Astrocyte of the spinal cord (primary cell): ENCODE data around the gene ROR1.

Experiments used
- DNase-seq: peaks from one replicate; pipeline ENCODE4 v3.0.0; 2011; ENCODE audit warnings: low read depth, low spot score
- H3K4me3 ChIP-seq: 2 replicates; pipeline ENCODE4 v1.5.1; 2011; ENCODE audit warnings: low read depth, mild to moderate bottlenecking, low read length, moderate library complexity
- CTCF ChIP-seq: IDR thresholded peaks from 2 replicates; pipeline ENCODE4 v1.5.1; 2012; ENCODE audit warnings: low read depth, mild to moderate bottlenecking, low read length, inconsistent platforms
- in situ Hi-C: cut with HindIII; loops from 2 replicates; pipeline ENCODE4 v1.10.0; 2017; ENCODE audit warnings: low sequenced_read_pairs

ROR1 gene

GRCh38 chr1:63890468-63890867, 116.7 kb downstream of the ROR1 start:
- DNase-seq: no peak
- in situ Hi-C loops: no loop called here
- no peak for TF ChIP-seq CTCF
- H3K4me3 ChIP-seq: no peak overlapping the region

DNA sequence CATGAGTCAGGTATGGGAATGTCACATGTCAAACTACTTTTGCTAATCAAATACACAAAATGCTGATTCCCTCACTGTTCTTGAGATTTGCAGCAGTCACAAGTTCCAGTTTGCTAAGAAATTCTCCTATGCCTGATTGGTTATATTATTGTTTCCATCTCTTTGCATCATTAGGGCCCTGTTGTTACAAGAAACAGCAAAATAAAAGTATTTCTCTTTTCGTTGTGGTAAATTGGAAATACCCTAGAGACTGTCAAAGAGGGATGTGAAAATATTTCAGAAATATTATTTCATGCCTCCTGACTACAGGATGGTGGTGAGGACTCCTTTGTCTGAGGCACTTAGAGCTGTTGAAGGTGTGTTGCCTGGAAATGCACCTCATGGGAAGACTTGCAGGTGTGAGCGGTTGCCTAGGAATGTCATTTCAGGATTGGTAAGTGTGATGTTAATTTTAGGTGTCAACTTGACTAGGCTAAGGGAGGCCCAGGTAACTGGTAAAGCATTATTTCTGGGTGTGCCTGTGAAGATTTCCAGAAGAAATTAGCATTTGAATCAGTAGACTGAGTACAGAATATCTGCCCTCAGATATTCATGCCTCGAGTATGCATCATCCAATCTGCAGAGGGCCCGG, 117.4 kb downstream of the ROR1 start:
- in situ Hi-C loops: no loop called here
- no peak for TF ChIP-seq CTCF
- DNase-seq: no peak
- no peak overlapping the region for H3K4me3 ChIP-seq

DNA sequence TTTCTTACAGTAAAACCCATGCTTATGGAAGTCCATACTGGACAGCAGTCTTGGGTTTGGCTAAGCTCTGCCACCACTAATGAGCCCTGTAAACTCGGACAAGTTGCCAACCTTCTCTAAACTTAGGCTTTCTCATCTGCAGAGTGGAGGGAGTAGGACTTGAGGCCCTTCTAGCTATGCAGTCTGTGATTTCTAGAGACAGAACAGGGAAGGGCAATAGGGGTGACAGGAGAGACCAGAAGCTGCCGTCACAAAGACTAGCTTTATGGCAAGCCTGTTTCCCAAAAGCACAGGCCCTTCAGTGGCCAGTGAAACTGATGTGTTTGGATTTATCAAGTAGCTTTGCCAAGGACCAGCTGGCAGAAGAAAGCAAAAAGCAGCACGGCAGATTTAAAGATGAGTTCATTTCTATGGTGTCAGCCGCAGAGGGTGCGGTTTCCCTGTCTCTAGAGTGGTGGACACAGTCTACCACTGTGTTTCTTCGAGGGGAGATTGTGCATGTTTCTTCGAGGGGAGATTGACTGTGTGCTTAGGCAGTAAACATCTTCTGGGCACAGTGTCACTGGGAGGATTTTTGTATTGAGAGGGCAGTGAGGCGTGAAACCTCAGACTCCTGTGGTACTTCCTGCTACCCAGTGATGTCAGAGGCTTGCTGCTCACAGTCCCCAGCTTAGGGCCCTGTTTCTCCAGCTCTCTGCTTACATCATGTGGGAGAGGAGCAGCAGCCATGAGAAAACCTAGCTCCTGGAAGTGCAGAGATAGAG, 119.0 kb downstream of the ROR1 start:
- peak; percentile 83 for DNase-seq
- no peak for TF ChIP-seq CTCF
- no peak overlapping the region for H3K4me3 ChIP-seq
- in situ Hi-C loops: no loop called here

GRCh38 chr1:63893976-63894375, 120.2 kb downstream of the ROR1 start:
- in situ Hi-C loops: no loop called here
- no peak overlapping the region for H3K4me3 ChIP-seq
- peak; percentile 15 for DNase-seq
- TF ChIP-seq CTCF: no peak

DNA sequence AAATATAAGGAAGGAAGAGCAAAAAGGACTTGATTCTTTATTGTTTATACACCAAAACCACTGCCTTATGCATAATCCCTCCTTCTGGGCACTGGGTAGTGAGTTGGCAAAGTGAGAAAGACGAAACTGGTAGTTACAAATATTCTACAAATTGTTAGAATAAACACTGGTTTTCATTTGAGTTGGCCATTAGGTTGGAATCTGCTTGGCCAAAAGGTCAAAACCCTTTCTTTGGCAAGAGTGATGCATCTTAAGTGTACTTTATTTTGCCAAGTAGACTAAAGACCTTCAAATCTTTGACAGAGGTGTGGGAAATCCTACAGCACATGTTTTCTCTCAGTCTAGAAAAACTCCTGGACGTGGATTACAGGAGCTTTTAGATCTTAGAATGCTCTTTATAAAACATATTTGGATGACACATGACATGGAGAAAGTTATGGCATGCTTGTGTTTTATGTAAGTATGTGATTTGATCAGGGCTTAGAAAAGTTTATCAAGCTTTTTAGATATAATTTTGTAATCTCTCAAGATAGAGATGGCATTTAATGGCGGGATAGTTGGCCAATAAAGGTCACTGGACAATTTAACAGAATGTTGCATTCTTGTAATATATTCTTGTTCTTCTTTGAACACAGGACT, 120.9 kb downstream of the ROR1 start:
- in situ Hi-C loops: no loop called here
- DNase-seq: no peak
- no peak overlapping the region for H3K4me3 ChIP-seq
- no peak for TF ChIP-seq CTCF

- no peak for TF ChIP-seq CTCF
These were observed 122.9 kb downstream of the ROR1 start for GRCh38 chr1:63896755-63897154.

More at GRCh38 chr1:63896755-63897154, 122.9 kb downstream of the ROR1 start:
- DNase-seq: no peak
- H3K4me3 ChIP-seq: no peak overlapping the region
- in situ Hi-C loops: no loop called here
